ENCODE data around the gene ZDHHC11. TPM values are rescaled to one million over a fixed set of nuclear protein-coding genes. Genes with fewer than 3 reads are reported as not detected.
"Not testable (repeated sequence)": the region's sequence is repeated elsewhere in the genome, so short reads cannot be mapped to it uniquely, and the experiment has no call there.

Gene ZDHHC11
- total RNA-seq, 1 donor from 2014 or later, result 6.3 TPM

GRCh38 chr5:771841-772546 is 78.8 kb downstream of the ZDHHC11 start:
- not testable (repeated sequence) for H3K9me3 Mint-ChIP-seq (ENCODE audit: unreplicated experiment); H3K27me3 Mint-ChIP-seq (ENCODE audit: unreplicated experiment); H3K36me3 Mint-ChIP-seq (ENCODE audit: unreplicated experiment); H3K4me3 Mint-ChIP-seq (ENCODE audit: unreplicated experiment); H3K4me1 Mint-ChIP-seq (ENCODE audit: unreplicated experiment); DNase-seq (ENCODE audit: extremely low spot score, unreplicated experiment); H3K27ac Mint-ChIP-seq (ENCODE audit: unreplicated experiment)

- not testable (repeated sequence) for H3K9me3 Mint-ChIP-seq (ENCODE audit: unreplicated experiment); H3K27me3 Mint-ChIP-seq (ENCODE audit: unreplicated experiment); DNase-seq (ENCODE audit: extremely low spot score, unreplicated experiment); H3K4me1 Mint-ChIP-seq (ENCODE audit: unreplicated experiment); H3K27ac Mint-ChIP-seq (ENCODE audit: unreplicated experiment); H3K4me3 Mint-ChIP-seq (ENCODE audit: unreplicated experiment); H3K36me3 Mint-ChIP-seq (ENCODE audit: unreplicated experiment)
These were observed 79.6 kb downstream of the ZDHHC11 start for GRCh38 chr5:771087-771781.

- H3K4me3 Mint-ChIP-seq (ENCODE audit: unreplicated experiment); H3K4me1 Mint-ChIP-seq (ENCODE audit: unreplicated experiment); H3K9me3 Mint-ChIP-seq (ENCODE audit: unreplicated experiment); H3K27me3 Mint-ChIP-seq (ENCODE audit: unreplicated experiment); H3K36me3 Mint-ChIP-seq (ENCODE audit: unreplicated experiment); H3K27ac Mint-ChIP-seq (ENCODE audit: unreplicated experiment): not testable (repeated sequence)
- DNase-seq (ENCODE audit: extremely low spot score, unreplicated experiment), result peak; percentile 79
These were observed 80.2 kb downstream of the ZDHHC11 start for GRCh38 chr5:770585-770984.

- H3K36me3 Mint-ChIP-seq (ENCODE audit: unreplicated experiment); H3K4me1 Mint-ChIP-seq (ENCODE audit: unreplicated experiment); H3K4me3 Mint-ChIP-seq (ENCODE audit: unreplicated experiment); DNase-seq (ENCODE audit: extremely low spot score, unreplicated experiment); H3K9me3 Mint-ChIP-seq (ENCODE audit: unreplicated experiment); H3K27ac Mint-ChIP-seq (ENCODE audit: unreplicated experiment); H3K27me3 Mint-ChIP-seq (ENCODE audit: unreplicated experiment): not testable (repeated sequence)
These were observed 81.2 kb downstream of the ZDHHC11 start for GRCh38 chr5:769485-770145.

- H3K4me3 Mint-ChIP-seq (ENCODE audit: unreplicated experiment), result no peak overlapping the region
- no peak overlapping the region for H3K27ac Mint-ChIP-seq (ENCODE audit: unreplicated experiment)
- H3K9me3 Mint-ChIP-seq (ENCODE audit: unreplicated experiment), result no peaks in the 10 kb centered on the region
- H3K4me1 Mint-ChIP-seq (ENCODE audit: unreplicated experiment), result no peaks in the 10 kb centered on the region
- TF ChIP-seq CTCF (IDR thresholded peaks at IDR 0.05), result no peak
- DNase-seq (ENCODE audit: extremely low spot score, unreplicated experiment), result peak; percentile 85
- no peaks in the 10 kb centered on the region for H3K27me3 Mint-ChIP-seq (ENCODE audit: unreplicated experiment)
- H3K36me3 Mint-ChIP-seq (ENCODE audit: unreplicated experiment), result no peaks in the 10 kb centered on the region
These were observed 83.9 kb downstream of the ZDHHC11 start for GRCh38 chr5:766666-767431.

GRCh38 chr5:765948-766631 is 84.7 kb downstream of the ZDHHC11 start:
- H3K27me3 Mint-ChIP-seq (ENCODE audit: unreplicated experiment), result no peaks in the 10 kb centered on the region
- H3K36me3 Mint-ChIP-seq (ENCODE audit: unreplicated experiment), result no peaks in the 10 kb centered on the region
- H3K27ac Mint-ChIP-seq (ENCODE audit: unreplicated experiment), result no peak overlapping the region
- DNase-seq (ENCODE audit: extremely low spot score, unreplicated experiment), result peak; percentile 86
- H3K9me3 Mint-ChIP-seq (ENCODE audit: unreplicated experiment), result no peaks in the 10 kb centered on the region
- no peak for TF ChIP-seq CTCF (IDR thresholded peaks at IDR 0.05)
- no peaks in the 10 kb centered on the region for H3K4me1 Mint-ChIP-seq (ENCODE audit: unreplicated experiment)
- no peak overlapping the region for H3K4me3 Mint-ChIP-seq (ENCODE audit: unreplicated experiment)
